Activated CD4-positive, alpha-beta T cell treated with anti-CD3 and anti-CD28 coated beads, Interleukin-2, amount 50 U/mL, for 4 hours (primary cell): ENCODE data around the gene CARNS1.
"Not testable (repeated sequence)": the region's sequence is repeated elsewhere in the genome, so short reads cannot be mapped to it uniquely, and the experiment has no call there.

Experiments used
- DNase-seq, 2 experiments: peaks; one replicate each; pipeline ENCODE4 v3.0.0-alpha.2; 2020

CARNS1 gene

GRCh38 chr11:67411785-67412152 is 3.7 kb upstream of the CARNS1 start:
- DNase-seq: no peak

DNA sequence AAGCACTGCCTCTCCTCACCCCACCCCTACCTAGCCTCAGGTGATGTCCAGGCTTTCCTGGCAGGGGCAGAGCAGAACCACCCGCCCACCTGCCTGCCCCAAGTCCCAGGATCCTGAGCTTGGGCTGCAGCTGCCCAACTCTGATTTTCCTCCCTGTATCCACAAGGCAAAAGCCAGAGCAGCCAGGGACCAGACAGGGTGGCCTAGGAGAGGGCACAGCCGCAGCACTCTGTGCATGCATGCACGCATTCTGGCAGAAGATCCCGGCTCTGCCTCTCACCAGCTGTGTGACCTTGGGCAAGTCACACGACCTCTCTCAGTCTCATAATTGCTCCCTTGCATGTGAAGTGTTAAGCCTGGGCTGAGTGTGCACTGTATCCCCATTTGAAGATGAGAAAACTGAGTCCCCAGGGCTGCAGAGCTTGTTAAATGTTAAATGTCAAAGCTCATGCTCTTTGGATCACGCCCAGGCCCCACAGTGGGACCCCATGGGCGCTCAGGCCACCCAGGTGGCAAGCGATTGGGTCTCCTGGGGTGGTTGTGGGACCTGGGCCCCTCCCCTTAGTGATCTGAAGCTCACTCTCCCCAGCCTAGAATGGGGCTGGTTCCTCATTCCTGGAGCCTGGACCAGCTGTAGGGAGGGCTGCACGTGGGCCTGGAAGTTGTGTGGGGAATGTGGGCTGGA is 2.8 kb upstream of the CARNS1 start:
- DNase-seq: no peak

DNA sequence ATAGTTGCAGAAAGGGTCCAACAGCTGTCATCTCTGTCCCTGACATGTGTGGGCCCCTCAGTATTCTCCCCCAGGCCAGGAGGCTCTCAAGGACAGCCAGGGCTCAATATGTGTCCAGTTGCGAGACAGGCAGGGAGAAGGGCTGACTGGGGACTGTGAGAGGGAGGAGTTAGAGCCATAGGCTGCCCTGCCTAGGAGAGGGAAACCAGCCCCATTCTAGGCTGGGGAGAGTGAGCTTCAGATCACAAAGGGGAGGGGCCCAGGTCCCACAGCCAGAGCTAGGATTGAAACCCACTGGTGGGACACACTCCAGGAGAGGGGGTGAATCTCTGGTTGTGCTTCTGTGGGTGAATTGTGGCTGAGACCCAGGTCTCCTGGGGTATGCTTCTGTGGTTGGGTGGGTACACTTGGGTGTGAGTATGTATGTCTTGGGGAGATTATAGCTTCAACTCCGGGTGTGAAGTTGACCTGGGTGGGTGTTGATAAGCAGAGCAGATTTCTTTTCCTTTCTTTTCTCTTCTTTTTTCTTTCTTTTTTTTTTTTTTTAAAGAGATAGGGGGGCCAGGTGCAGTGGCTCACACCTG is 2.1 kb upstream of the CARNS1 start:
- no peak for DNase-seq

DNA sequence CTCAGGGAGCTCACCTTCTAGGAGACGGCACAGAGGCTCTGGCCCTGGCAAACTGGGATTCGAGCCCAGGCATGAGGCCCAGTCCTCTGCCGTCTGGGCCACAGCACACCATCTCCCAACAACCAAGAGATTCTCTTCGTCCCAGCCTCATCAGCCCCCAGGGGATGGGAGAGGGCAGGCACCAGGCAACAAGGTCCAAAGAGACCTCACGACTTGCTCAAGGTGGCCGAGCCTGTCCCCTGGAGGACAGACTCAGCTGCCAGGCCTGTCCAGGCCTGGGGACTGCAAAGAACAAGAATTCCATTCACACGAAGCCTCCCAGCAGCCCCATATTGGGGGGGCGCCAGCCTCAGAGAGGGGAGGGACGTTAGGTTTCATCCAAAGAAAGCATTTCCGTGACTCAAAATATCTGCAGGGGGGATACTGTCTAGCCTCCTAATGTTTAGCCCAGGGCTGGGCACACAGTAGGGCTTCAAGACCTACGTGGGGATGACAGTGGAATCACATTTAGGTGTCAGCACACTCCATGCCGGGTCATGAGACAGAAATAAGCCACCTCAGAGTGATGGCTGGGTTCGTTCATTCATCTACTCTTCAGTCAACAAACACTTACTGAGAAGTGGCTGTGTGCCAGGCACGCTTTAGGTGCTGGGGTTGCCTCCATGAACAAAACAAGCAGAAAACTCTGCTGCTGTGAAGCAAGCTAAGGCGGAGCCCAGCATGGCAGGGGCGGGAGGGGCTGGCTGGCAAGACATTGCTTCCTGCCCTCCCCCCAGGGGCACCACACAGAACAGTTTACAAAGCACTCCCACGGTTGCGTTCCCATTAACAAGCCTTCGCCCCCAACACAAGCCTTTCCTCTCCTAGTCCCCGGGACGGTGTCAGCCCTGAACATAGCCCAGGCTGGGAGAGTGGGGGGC is 1.2 kb downstream of the CARNS1 start:
- DNase-seq: peak; percentile 74 to 75

DNA sequence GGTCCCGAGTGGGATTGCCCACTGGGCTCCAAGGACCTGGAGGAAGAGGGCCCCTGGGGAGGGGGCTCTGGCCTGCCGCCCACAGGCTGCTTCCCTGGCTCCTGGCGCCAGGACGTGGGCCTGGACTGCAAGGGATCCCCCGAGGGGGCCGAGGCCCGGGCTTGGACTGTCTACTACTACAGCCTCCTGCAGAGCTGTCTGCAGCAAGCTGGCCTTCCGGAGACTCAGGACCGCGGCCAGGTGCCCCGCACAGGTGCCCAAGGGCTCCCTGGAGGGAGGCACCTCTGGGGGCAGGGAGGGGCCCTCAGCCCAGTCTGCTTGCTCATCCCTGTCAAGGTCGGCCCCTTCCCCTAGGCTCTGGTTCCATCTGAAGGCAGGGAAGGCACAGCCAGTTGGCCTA is 1.9 kb downstream of the CARNS1 start:
- DNase-seq: no peak

GRCh38 chr11:67418476-67419281 is 3.2 kb downstream of the CARNS1 start:
- DNase-seq: no peak

GRCh38 chr11:67419325-67420049 is 4.0 kb downstream of the CARNS1 start:
- no peak for DNase-seq

DNA sequence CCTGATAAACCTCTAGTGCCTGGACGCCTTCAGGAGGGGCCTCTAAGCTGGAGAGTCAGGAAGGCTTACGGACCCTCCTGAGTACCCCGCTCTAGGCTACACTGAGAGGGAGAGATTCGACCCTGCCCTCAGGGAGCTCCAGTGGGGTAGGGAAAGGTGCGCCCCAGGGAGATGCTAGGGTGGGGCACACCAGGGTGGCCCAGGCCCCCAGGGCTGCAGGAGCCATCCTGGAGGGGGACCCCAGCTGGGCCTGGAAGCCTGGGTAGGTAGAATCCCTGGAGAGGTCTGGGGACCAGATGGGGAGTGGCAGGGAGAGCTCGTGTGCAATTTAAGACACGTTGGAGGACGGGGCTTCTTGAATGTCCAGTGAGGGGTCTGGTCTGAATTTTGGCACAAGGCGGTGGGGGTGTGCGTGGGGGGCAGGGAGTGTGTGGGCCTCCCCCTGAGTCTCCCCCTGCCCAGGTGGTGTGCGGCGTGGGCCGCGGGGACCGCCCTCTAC is 4.7 kb downstream of the CARNS1 start:
- no peak for DNase-seq

DNA sequence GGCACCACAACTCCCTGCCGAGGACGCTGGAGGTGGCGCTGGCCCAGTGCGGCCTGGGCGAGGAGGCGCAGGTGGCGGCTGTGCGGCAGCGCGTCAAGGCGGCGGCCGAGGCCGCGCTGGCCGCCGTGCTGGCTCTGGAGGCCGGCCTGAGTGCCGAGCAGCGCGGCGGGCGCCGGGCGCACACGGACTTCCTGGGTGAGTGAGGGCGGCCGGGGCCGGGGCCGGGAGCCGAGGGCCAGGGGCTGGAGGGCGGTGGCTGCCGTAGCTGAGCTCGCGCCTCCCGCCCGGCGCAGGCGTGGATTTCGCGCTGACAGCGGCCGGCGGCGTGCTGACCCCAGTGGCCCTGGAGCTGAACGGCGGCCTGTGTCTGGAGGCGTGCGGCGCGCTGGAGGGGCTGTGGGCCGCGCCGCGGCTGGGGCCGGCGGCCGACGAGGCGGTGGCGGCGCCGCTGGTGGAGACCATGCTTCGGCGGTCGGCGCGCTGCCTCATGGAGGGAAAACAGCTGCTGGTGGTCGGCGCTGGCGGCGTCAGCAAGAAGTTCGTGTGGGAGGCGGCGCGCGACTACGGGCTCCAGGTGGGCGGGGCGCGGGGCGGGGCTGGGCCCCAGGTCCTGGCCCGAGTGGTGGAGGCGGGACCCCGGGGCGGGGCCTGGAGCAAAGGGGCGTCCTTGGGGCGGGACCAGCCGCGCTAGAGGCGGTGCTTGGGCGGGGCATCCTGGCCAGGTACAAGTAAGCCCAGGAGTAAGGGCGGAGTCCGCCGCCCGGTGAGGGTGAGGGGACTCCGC is 5.4 kb downstream of the CARNS1 start:
- peak; percentile 97 for DNase-seq

DNA sequence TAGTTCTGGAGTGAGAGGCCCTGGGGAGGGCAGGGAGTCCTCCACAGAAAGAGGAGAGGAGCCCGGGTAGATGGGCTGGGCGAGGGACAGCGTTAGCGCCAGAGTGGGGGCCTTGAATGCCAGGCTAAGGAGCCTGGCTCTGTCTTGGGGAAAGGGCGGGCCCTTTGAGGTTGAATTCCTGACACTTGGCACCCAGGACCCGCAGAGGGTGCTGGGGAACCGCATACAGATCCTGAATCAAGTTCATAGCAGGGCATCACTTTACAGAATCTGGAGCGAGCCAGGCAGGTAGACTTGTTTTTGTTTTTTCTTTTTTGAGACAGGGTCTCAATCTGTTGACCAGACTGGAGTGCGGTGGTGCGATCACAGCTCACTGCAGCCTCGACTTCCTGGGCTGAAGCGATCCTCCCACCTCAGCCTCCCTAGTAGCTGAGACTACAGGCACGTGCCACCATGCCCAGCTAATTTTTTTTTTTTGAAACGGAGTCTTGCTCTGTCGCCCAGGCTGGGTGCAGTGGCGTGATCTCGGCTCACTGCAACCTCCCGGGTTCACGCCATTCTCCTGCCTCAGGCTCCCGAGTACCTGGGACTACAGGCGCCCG is 6.1 kb downstream of the CARNS1 start:
- DNase-seq: no peak

DNA sequence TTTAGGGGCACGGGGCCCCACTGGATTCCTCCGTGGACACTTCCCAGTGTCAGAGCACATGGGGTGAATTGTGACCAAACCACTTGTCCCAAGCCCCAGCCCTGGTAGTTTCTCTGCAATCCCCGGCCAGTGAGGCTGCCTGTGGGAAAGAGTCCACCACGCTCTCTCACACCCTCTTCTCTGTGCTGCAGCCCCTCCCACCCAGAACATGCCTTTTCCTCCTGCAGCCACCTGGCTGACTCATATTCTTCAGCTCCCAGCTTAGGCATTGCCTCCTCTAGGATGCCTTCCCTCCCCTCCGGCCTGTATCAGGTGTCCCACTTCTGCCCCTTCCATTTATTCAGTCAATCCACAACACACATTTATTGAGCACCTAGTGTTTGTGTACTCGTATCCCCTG is 7.4 kb downstream of the CARNS1 start:
- no peak for DNase-seq

DNA sequence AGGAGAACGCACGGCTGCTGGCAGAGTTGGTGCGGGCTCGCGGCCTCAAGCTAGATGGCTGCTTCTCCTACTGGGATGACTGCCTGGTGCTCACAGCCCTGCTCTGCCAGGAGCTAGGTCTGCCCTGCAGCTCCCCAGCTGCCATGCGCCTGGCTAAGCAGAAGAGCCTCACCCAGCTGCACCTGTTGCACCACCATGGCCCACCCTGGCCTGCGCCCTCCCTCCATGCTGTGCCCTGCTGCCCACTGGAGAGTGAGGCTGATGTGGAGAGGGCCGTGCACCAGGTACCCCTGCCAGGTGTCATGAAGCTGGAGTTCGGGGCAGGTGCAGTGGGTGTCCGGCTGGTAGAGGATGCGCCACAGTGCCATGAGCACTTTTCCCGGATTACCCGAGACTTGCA is 8.0 kb downstream of the CARNS1 start:
- DNase-seq: no peak

DNA sequence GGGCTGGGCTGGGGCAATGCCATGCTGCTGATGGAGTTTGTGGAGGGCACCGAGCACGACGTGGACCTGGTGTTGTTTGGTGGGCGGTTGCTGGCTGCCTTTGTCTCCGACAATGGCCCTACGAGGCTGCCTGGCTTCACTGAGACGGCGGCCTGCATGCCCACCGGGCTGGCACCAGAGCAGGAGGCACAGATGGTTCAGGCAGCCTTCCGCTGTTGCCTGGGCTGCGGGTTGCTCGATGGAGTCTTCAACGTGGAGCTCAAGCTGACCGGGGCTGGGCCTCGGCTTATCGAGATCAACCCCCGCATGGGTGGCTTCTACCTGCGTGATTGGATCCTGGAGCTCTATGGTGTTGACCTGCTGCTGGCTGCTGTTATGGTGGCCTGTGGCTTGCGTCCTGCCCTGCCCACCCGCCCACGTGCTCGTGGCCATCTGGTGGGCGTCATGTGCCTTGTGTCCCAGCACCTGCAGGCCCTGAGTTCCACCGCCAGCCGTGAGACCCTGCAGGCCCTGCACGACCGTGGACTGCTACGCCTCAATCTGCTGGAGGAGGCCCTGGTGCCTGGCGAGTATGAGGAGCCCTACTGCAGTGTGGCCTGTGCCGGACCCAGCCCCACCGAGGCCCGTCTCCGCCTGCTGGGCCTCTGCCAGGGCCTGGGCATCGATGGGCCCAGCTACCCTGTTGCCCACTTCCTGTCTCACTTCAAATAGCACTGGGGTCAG is 8.6 kb downstream of the CARNS1 start:
- DNase-seq: no peak

DNA sequence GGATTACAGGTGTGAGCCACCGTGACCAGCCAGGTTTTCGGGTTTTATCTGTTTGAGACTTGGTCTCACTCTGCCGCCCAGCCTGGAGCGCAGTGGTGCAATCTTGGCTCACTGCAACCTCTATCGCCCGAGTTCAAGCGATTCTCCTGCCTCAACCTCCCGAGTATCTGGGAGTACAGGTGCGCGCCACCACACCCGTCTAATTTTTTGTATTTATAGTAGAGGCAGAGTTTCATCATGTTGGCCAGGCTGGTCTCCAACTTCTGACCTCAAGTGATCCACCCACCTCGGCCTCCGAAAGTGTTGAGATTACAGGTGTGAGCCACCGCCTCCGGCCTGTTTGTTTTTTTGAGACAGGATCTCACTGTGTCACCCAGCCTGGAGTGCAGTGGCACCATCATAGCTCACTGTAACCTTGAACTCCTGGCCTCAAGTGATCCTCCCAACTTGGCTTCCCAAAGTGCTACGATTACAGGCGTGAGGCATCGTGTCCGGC is 11.9 kb downstream of the CARNS1 start:
- not testable (repeated sequence) for DNase-seq

- peak; percentile 99 to 100 for DNase-seq
These were observed 12.8 kb downstream of the CARNS1 start, which contains the start of gene RPS6KB2 for GRCh38 chr11:67428052-67429001. Gene RPS6KB2, plus strand, starts transcription at chr11:67428494. Its CDS starts 52 bp downstream, at chr11:67428546.

- DNase-seq: no peak
These were observed 13.7 kb downstream of the CARNS1 start for GRCh38 chr11:67429038-67429668.

GRCh38 chr11:67429722-67430121 is 14.2 kb downstream of the CARNS1 start:
- no peak for DNase-seq
